ENCODE data around the gene PSMC4.
A peak's percentile ranks its signal among the peaks of the same experiment; 100 is the strongest.

Gene PSMC4

DNA sequence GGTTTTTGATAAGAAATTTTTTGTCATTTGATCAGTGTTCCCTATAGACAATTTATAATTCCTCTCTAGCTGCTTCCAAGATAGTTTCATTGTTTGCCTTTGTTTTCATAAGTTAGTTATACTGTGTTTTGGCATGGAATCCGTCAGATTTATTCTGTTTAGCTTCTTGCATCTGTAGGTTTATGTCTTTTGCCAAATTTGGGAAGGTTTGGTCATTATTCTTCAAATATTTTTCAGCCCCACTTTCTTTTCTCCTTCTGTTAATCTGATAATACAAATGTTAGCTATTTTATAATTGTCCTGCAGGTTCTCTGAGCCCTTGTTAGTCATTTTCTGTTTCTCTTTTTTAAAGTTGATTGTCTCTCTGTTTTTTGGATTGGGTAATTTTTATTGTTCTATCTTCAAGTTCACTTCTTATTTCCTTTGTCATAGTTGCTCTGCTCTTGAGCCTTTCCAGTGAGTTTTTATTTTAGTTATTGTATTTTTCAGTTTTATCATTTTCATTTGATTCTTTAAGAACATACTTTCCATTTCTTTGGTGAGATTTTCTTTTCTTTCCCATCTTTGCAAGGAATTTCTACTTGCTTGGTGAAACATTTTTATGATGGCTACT is 30.6 kb upstream of the PSMC4 start:
- Histone ChIP-seq H3K27ac (no peak overlapping the region), H3K4me3 (IDR thresholded peaks at IDR 0.05; ENCODE audit: insufficient read depth, low read depth, low read length) (no peak overlapping the region), H3K4me2 (no peak overlapping the region), H4K20me1 (ENCODE audit: insufficient read depth) (no peaks in the 10 kb centered on the region), H3K27me3 (ENCODE audit: insufficient read depth, low read depth) (no peaks in the 10 kb centered on the region; the same call in 1 of the 2 replicates), H3K9ac (no peak overlapping the region), H3K79me2 (ENCODE audit: insufficient read depth, low read depth) (no peaks in the 10 kb centered on the region), H3K36me3 (ENCODE audit: insufficient read depth) (no peaks in the 10 kb centered on the region), H3K4me1 (ENCODE audit: low read depth, poor library complexity, severe bottlenecking) (peaks cover 25% of the 10 kb centered on the region), H2AFZ (ENCODE audit: low read depth) (no peak overlapping the region)
- TF ChIP-seq, protein P1, sequence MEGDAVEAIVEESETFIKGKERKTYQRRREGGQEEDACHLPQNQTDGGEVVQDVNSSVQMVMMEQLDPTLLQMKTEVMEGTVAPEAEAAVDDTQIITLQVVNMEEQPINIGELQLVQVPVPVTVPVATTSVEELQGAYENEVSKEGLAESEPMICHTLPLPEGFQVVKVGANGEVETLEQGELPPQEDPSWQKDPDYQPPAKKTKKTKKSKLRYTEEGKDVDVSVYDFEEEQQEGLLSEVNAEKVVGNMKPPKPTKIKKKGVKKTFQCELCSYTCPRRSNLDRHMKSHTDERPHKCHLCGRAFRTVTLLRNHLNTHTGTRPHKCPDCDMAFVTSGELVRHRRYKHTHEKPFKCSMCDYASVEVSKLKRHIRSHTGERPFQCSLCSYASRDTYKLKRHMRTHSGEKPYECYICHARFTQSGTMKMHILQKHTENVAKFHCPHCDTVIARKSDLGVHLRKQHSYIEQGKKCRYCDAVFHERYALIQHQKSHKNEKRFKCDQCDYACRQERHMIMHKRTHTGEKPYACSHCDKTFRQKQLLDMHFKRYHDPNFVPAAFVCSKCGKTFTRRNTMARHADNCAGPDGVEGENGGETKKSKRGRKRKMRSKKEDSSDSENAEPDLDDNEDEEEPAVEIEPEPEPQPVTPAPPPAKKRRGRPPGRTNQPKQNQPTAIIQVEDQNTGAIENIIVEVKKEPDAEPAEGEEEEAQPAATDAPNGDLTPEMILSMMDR (conservative IDR thresholded peaks at IDR 0.05; ENCODE audit: low read depth, low read length) = no peak

- Histone ChIP-seq H3K36me3 (ENCODE audit: insufficient read depth) (no peaks in the 10 kb centered on the region), H3K79me2 (ENCODE audit: insufficient read depth, low read depth) (no peaks in the 10 kb centered on the region), H3K9ac (no peak overlapping the region), H3K4me3 (IDR thresholded peaks at IDR 0.05; ENCODE audit: insufficient read depth, low read depth, low read length) (no peak overlapping the region), H4K20me1 (ENCODE audit: insufficient read depth) (no peaks in the 10 kb centered on the region), H3K4me2 (peak overlapping the region; percentile 77), H2AFZ (ENCODE audit: low read depth) (no peak overlapping the region), H3K4me1 (ENCODE audit: low read depth, poor library complexity, severe bottlenecking) (peaks cover 25% of the 10 kb centered on the region), H3K27ac (no peak overlapping the region), H3K27me3 (ENCODE audit: insufficient read depth, low read depth) (no peaks in the 10 kb centered on the region; the same call in 1 of the 2 replicates)
- TF ChIP-seq, protein P1 (conservative IDR thresholded peaks at IDR 0.05; ENCODE audit: low read depth, low read length) = no peak
Observed at GRCh38 chr19:39941151-39941550, 29.8 kb upstream of the PSMC4 start.

GRCh38 chr19:39941615-39942365 is 29.2 kb upstream of the PSMC4 start:
- Histone ChIP-seq H3K4me3 (IDR thresholded peaks at IDR 0.05; ENCODE audit: insufficient read depth, low read depth, low read length) (no peak overlapping the region), H2AFZ (ENCODE audit: low read depth) (no peak overlapping the region), H4K20me1 (ENCODE audit: insufficient read depth) (no peaks in the 10 kb centered on the region), H3K27ac (peak overlapping the region; percentile 0; the same call in 1 of the 2 replicates), H3K4me2 (peak overlapping the region; percentile 77), H3K4me1 (ENCODE audit: low read depth, poor library complexity, severe bottlenecking) (peaks cover 25% of the 10 kb centered on the region), H3K79me2 (ENCODE audit: insufficient read depth, low read depth) (no peaks in the 10 kb centered on the region), H3K27me3 (ENCODE audit: insufficient read depth, low read depth) (no peaks in the 10 kb centered on the region; the same call in 1 of the 2 replicates), H3K9ac (no peak overlapping the region), H3K36me3 (ENCODE audit: insufficient read depth) (no peaks in the 10 kb centered on the region)
- TF ChIP-seq, protein P1 (conservative IDR thresholded peaks at IDR 0.05; ENCODE audit: low read depth, low read length) = no peak

GRCh38 chr19:39942366-39942730 is 28.6 kb upstream of the PSMC4 start:
- no peak overlapping the region; the same call in 1 of the 2 replicates for H3K27ac ChIP-seq
- no peak overlapping the region for H3K4me3 ChIP-seq (IDR thresholded peaks at IDR 0.05; ENCODE audit: insufficient read depth, low read depth, low read length)
- no peaks in the 10 kb centered on the region for H4K20me1 ChIP-seq (ENCODE audit: insufficient read depth)
- peak overlapping the region; percentile 77 for H3K4me2 ChIP-seq
- H3K79me2 ChIP-seq (ENCODE audit: insufficient read depth, low read depth) = no peaks in the 10 kb centered on the region
- H3K9ac ChIP-seq = no peak overlapping the region
- H3K4me1 ChIP-seq (ENCODE audit: low read depth, poor library complexity, severe bottlenecking) = peaks cover 25% of the 10 kb centered on the region
- H3K27me3 ChIP-seq (ENCODE audit: insufficient read depth, low read depth) = no peaks in the 10 kb centered on the region; the same call in 1 of the 2 replicates
- TF ChIP-seq, protein P1 (conservative IDR thresholded peaks at IDR 0.05; ENCODE audit: low read depth, low read length) = no peak
- H3K36me3 ChIP-seq (ENCODE audit: insufficient read depth) = no peaks in the 10 kb centered on the region
- H2AFZ ChIP-seq (ENCODE audit: low read depth) = no peak overlapping the region
